Measurements from ENCODE around the gene SAP130.
"Not testable (repeated sequence)": the region's sequence is repeated elsewhere in the genome, so short reads cannot be mapped to it uniquely, and the experiment has no call there.

Gene SAP130

GRCh38 chr2:127953849-127954248, 74.0 kb downstream of the SAP130 start:
- no peak for DNase-seq (ENCODE audit: low read depth in 1 of 2, low spot score in 1 of 2)

GRCh38 chr2:127953128-127953718, 74.6 kb downstream of the SAP130 start:
- no peak for DNase-seq (ENCODE audit: low read depth in 1 of 2, low spot score in 1 of 2)

- no peak for DNase-seq (ENCODE audit: low read depth in 1 of 2, low spot score in 1 of 2)
Measured at GRCh38 chr2:127951026-127951425, 76.8 kb downstream of the SAP130 start.

- no peak for DNase-seq (ENCODE audit: low read depth in 1 of 2, low spot score in 1 of 2)
Measured at GRCh38 chr2:127950264-127950663, 77.6 kb downstream of the SAP130 start.

GRCh38 chr2:127945281-127945680, 82.6 kb downstream of the SAP130 start:
- no peak for DNase-seq (ENCODE audit: low read depth in 1 of 2, low spot score in 1 of 2)

GRCh38 chr2:127943186-127943585, 84.7 kb downstream of the SAP130 start:
- no peak for DNase-seq (ENCODE audit: low read depth in 1 of 2, low spot score in 1 of 2)

GRCh38 chr2:127942002-127942401, 85.9 kb downstream of the SAP130 start:
- DNase-seq (ENCODE audit: low read depth in 1 of 2, low spot score in 1 of 2) = no peak

GRCh38 chr2:127941461-127941860, 86.4 kb downstream of the SAP130 start:
- DNase-seq (ENCODE audit: low read depth in 1 of 2, low spot score in 1 of 2) = no peak

- DNase-seq (ENCODE audit: low read depth in 1 of 2, low spot score in 1 of 2) = no peak
Measured at GRCh38 chr2:127940641-127941040, 87.2 kb downstream of the SAP130 start.

GRCh38 chr2:127935337-127935736, 92.5 kb downstream of the SAP130 start:
- no peak for DNase-seq (ENCODE audit: low read depth in 1 of 2, low spot score in 1 of 2)

GRCh38 chr2:127932199-127932876, 95.5 kb downstream of the SAP130 start:
- DNase-seq (ENCODE audit: low read depth in 1 of 2, low spot score in 1 of 2) = no peak

- DNase-seq (ENCODE audit: low read depth in 1 of 2, low spot score in 1 of 2) = no peak
Measured at GRCh38 chr2:127929449-127929848, 98.4 kb downstream of the SAP130 start.

- DNase-seq (ENCODE audit: low read depth in 1 of 2, low spot score in 1 of 2) = no peak
Measured at GRCh38 chr2:127927384-127927783, 100.5 kb downstream of the SAP130 start.

GRCh38 chr2:127917916-127918315, 109.9 kb downstream of the SAP130 start:
- DNase-seq (ENCODE audit: low read depth in 1 of 2, low spot score in 1 of 2) = no peak

- DNase-seq (ENCODE audit: low read depth in 1 of 2, low spot score in 1 of 2) = no peak
Measured at GRCh38 chr2:127913808-127914457, 113.9 kb downstream of the SAP130 start.

- no peak for DNase-seq (ENCODE audit: low read depth in 1 of 2, low spot score in 1 of 2)
Measured at GRCh38 chr2:127911737-127912136, 116.1 kb downstream of the SAP130 start.

- DNase-seq (ENCODE audit: low read depth in 1 of 2, low spot score in 1 of 2) = no peak
Measured at GRCh38 chr2:127910415-127910814, 117.4 kb downstream of the SAP130 start.

- no peak for DNase-seq (ENCODE audit: low read depth in 1 of 2, low spot score in 1 of 2)
Measured at GRCh38 chr2:127909019-127909418, 118.8 kb downstream of the SAP130 start.

GRCh38 chr2:127907733-127908400, 120.0 kb downstream of the SAP130 start:
- not testable (repeated sequence) for DNase-seq (ENCODE audit: low read depth in 1 of 2, low spot score in 1 of 2)

GRCh38 chr2:127906206-127906926, 121.5 kb downstream of the SAP130 start:
- no peak for DNase-seq (ENCODE audit: low read depth in 1 of 2, low spot score in 1 of 2)

- no peak for DNase-seq (ENCODE audit: low read depth in 1 of 2, low spot score in 1 of 2)
Measured at GRCh38 chr2:127901339-127902056, 126.4 kb downstream of the SAP130 start.

Data from activated CD4-positive, alpha-beta T cell treated with anti-CD3 and anti-CD28 coated beads, Interleukin-2, amount 50 U/mL, for 24 hours (primary cell).